Trophoblast cell (in vitro differentiated cells and primary cell): ENCODE results near the gene HMG20B.

ENCODE experiments used
- DNase-seq, 2 donors: peaks; one replicate each; pipeline ENCODE4 v3.0.0-alpha.2; 2016
- H2AFZ ChIP-seq: 2 replicates; pipeline ENCODE4 v1.6.1; 2013; ENCODE audit warnings: low read length, moderate library complexity, mild to moderate bottlenecking; ENCODE audit not compliant: insufficient read depth, poor library complexity
- H2AK5ac ChIP-seq: 2 replicates; pipeline ENCODE4 v1.6.1; 2013; ENCODE audit warnings: mild to moderate bottlenecking, low read length
- H2BK120ac ChIP-seq: 2 replicates; pipeline ENCODE4 v1.6.1; 2013; ENCODE audit warnings: low read length, mild to moderate bottlenecking, moderate library complexity; ENCODE audit not compliant: insufficient read depth, poor library complexity
- H2BK12ac ChIP-seq: 2 replicates; pipeline ENCODE4 v1.6.1; 2013; ENCODE audit warnings: mild to moderate bottlenecking, low read length, moderate library complexity
- H2BK5ac ChIP-seq: 2 replicates; pipeline ENCODE4 v1.6.1; 2013; ENCODE audit warnings: low read length, low read depth, moderate library complexity, mild to moderate bottlenecking; ENCODE audit not compliant: poor library complexity
- H3K14ac ChIP-seq: 2 replicates; pipeline ENCODE4 v1.6.1; 2013; ENCODE audit warnings: mild to moderate bottlenecking, low read length
- H3K18ac ChIP-seq: 2 replicates; pipeline ENCODE4 v1.6.1; 2013; ENCODE audit warnings: mild to moderate bottlenecking, low read length
- H3K23ac ChIP-seq: 2 replicates; pipeline ENCODE4 v1.6.1; 2013; ENCODE audit warnings: low read length
- H3K27ac ChIP-seq: 2 replicates; pipeline ENCODE4 v1.5.1; 2013; ENCODE audit warnings: low read depth, mild to moderate bottlenecking, inconsistent platforms, low read length, moderate library complexity
- H3K27me3 ChIP-seq: 2 replicates; pipeline ENCODE4 v1.6.1; 2013; ENCODE audit warnings: inconsistent platforms, mild to moderate bottlenecking, low read length, moderate library complexity; ENCODE audit not compliant: insufficient read depth
- H3K36me3 ChIP-seq, 2 experiments: 1 replicate in 1 of 2; 2 replicates in 1 of 2; pipeline ENCODE4 v1.6.1; 2013; ENCODE audit warnings: low read length in 2 of 2, mild to moderate bottlenecking in 2 of 2, moderate library complexity in 1 of 2; ENCODE audit not compliant: insufficient read depth in 2 of 2, control insufficient read depth in 1 of 2
- H3K4ac ChIP-seq: 2 replicates; pipeline ENCODE4 v1.6.1; 2013; ENCODE audit warnings: low read depth, mild to moderate bottlenecking, low read length, moderate library complexity
- H3K4me1 ChIP-seq, 2 experiments: 1 replicate in 1 of 2; 2 replicates in 1 of 2; pipeline ENCODE4 v1.6.1; 2013; ENCODE audit warnings: low read length in 2 of 2, mild to moderate bottlenecking in 2 of 2, moderate library complexity in 1 of 2; ENCODE audit not compliant: insufficient read depth in 2 of 2, control insufficient read depth in 1 of 2
- H3K4me2 ChIP-seq: 2 replicates; pipeline ENCODE4 v1.6.1; 2013; ENCODE audit warnings: inconsistent platforms, mild to moderate bottlenecking, low read length, moderate library complexity
- H3K4me3 ChIP-seq: 2 replicates; pipeline ENCODE4 v1.5.1; 2013; ENCODE audit warnings: mild to moderate bottlenecking, low read depth, low read length, inconsistent platforms
- H3K79me1 ChIP-seq: one replicate; pipeline ENCODE4 v1.6.1; 2013; ENCODE audit warnings: low read length
- H3K79me2 ChIP-seq: 2 replicates; pipeline ENCODE4 v1.6.1; 2013; ENCODE audit warnings: low read length, mild to moderate bottlenecking; ENCODE audit not compliant: control insufficient read depth, insufficient read depth, poor library complexity
- H3K9ac ChIP-seq: 2 replicates; pipeline ENCODE4 v1.6.1; 2013; ENCODE audit warnings: mild to moderate bottlenecking, low read length
- H3K9me3 ChIP-seq: 2 replicates; pipeline ENCODE4 v1.6.1; 2013; ENCODE audit warnings: low read depth, mild to moderate bottlenecking, control low read depth, inconsistent platforms, low read length; ENCODE audit not compliant: insufficient read depth
- H4K12ac ChIP-seq: 2 replicates; pipeline ENCODE4 v1.6.1; 2013; ENCODE audit warnings: low read depth, mild to moderate bottlenecking, low read length, moderate library complexity
- H4K8ac ChIP-seq: 2 replicates; pipeline ENCODE4 v1.6.1; 2013; ENCODE audit warnings: low read depth, mild to moderate bottlenecking, low read length, moderate library complexity
- H4K91ac ChIP-seq: one replicate; pipeline ENCODE4 v1.6.1; 2013; ENCODE audit warnings: low read depth, mild to moderate bottlenecking, low read length, moderate library complexity
- WGBS: extraction: QIAGEN DNeasy Blood & Tissue Kit; methylation state at CpG from one replicate; pipeline ENCODE4 v1.1.7; 2013; ENCODE audit warnings: missing lambda C conversion rate; ENCODE audit not compliant: insufficient read length, insufficient coverage; ENCODE audit errors: extremely low coverage; 5-methylcytosine and 5-hydroxymethylcytosine counted together

The HMG20B gene

DNA sequence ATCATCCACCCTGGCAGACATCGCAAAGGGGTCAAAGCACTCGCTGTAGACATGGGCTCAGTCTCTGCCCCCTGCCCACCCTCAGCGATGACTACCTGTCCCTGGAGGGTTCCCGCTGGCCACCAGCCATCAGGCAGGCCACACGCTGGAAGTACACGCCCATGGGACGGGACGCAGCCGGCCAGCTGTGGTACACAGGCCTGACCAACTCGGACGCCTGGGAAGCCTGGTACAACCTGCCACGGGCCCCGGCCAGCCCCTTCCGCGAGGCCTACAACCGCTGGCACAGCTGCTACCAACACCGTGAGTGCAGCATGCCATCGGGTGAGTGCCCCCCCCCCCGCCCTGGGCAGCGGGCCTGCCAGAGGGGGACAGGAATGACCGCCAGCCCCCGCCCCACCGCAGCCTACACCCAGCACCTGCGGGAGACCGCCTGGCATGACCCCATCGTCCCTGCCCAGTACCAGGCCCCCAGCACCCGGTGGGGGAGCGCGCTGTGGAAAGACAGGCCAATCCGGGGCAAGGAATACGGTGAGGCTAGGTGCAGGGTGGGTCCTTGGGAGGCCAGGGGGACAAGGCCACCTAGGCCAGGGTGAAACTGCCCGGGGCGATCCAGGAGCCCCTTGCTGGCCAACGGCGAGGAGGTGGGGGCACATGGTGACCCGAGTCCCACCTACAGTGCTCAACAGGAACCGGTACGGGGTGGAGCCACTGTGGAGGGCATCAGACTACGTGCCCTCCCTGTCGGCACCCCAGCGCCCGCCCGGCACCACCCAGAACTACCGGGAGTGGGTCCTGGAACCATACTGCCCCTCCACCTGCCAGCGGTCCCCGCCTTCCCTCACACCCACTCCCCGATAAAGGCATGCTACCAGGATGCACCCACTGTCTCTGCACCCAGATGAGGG is 29.3 kb upstream of the HMG20B start:
- Histone ChIP-seq H2AK5ac (no peak overlapping the region), H3K9ac (no peak overlapping the region), H3K79me2 (no peaks in the 10 kb centered on the region), H2BK12ac (no peak overlapping the region), H3K27ac (no peak overlapping the region), H3K4me2 (no peak overlapping the region), H3K9me3 (peaks cover 4% of the 10 kb centered on the region), H3K18ac (no peak overlapping the region), H4K91ac (no peak overlapping the region), H3K27me3 (no peaks in the 10 kb centered on the region), H3K36me3 (peaks cover 62 to 65% of the 10 kb centered on the region in 2 experiments), H4K8ac (no peak overlapping the region), H3K23ac (no peak overlapping the region), H3K4me1 (peaks cover 2 to 5% of the 10 kb centered on the region in 2 experiments), H2AFZ (no peak overlapping the region), H3K4me3 (no peak overlapping the region), H3K79me1 (no peaks in the 10 kb centered on the region), H3K14ac (no peak overlapping the region), H4K12ac (no peak overlapping the region), H3K4ac (no peak overlapping the region), H2BK120ac (no peak overlapping the region), H2BK5ac (no peak overlapping the region)
- WGBS: no CpG with 5 or more reads among the region's 47 CpGs
- DNase-seq: no peak

DNA sequence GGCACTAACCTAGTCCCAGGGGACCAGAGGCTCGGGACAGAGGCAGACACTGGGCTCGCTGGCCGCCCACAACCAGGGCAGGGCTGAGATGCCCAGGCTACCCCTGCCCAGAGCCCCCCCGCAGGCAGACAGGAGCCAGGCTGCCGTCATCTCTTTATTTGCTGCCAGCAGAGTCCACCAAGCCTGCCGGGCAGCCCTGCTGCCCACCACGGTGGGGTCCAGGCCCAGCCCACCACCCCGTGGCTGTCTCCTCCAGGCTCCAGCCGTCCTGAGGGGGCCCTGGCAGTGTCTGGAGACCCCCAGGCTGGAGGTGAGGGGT is 28.7 kb upstream of the HMG20B start:
- Histone ChIP-seq H3K79me2 (no peaks in the 10 kb centered on the region), H2BK5ac (no peak overlapping the region), H3K14ac (no peak overlapping the region), H4K8ac (no peak overlapping the region), H3K4me2 (no peak overlapping the region), H3K27me3 (no peaks in the 10 kb centered on the region), H3K36me3 (peaks cover 66% of the 10 kb centered on the region in 2 experiments), H3K4me3 (no peak overlapping the region), H3K27ac (no peak overlapping the region), H3K18ac (no peak overlapping the region), H3K4me1 (peaks cover 0 to under 1% of the 10 kb centered on the region in 2 experiments), H3K9me3 (peaks cover 4% of the 10 kb centered on the region), H3K23ac (no peak overlapping the region), H2AFZ (no peak overlapping the region), H2BK120ac (no peak overlapping the region), H2BK12ac (no peak overlapping the region), H4K12ac (no peak overlapping the region), H2AK5ac (no peak overlapping the region), H4K91ac (no peak overlapping the region), H3K79me1 (no peaks in the 10 kb centered on the region), H3K4ac (no peak overlapping the region), H3K9ac (no peak overlapping the region)
- no peak for DNase-seq
- no CpG with 5 or more reads among the region's 9 CpGs for WGBS

DNA sequence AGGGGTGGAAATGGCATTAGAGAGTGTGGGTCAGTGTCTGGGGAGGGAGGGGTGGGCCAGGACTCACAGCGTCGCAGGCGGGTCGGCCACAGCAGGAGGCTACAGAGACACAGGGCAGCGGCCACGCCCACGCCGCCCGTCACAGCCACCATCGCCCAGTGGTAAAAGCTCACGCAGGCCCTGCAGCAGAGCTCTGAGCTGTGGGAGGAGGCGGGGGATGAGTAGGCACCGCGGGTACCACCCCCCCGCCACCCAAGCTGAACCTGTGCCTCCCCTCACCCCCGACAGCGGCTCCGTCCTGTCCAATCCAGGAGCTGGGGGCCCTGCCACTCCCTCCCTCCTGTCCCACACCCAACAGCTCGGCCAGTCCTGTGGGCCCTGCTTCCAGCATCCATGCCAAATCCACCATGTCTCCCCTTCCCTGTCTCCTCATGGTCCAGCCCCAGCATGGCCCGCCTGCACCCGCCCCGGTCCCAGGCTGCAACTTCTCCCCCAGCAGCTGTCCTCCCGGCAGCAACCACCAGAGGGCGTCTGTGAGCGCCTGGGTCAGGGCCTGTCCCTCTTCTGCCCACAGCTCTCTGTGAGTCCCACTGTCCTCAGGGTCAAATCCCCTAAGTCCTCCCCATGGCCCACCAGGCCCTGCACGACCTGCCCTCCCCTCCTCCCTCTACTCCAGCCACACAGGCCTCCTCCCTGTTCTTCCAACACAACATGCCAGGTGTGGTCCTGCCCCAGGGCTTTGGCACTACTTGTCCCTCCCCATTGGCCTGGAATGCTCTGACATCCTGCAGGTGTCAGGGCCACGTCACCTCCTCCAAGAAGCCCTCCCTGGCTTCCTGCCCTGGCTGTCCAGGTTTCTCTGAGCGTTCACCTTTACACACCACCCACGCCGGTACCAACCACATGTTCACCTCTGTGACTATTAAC is 27.7 kb upstream of the HMG20B start:
- Histone ChIP-seq H4K91ac (no peak overlapping the region), H3K27ac (no peak overlapping the region), H3K9me3 (peaks cover 4% of the 10 kb centered on the region), H3K23ac (no peak overlapping the region), H3K9ac (no peak overlapping the region), H3K36me3 (peaks cover 71% of the 10 kb centered on the region in 2 experiments), H3K4me2 (no peak overlapping the region), H4K8ac (no peak overlapping the region), H4K12ac (peak overlapping the region; percentile 28), H2BK5ac (no peak overlapping the region), H3K79me1 (no peaks in the 10 kb centered on the region), H2AFZ (no peak overlapping the region), H3K14ac (no peak overlapping the region), H3K4ac (no peak overlapping the region), H3K27me3 (no peaks in the 10 kb centered on the region), H3K4me3 (no peak overlapping the region), H2BK12ac (no peak overlapping the region), H2AK5ac (no peak overlapping the region), H3K79me2 (no peaks in the 10 kb centered on the region), H3K4me1 (no peaks in the 10 kb centered on the region), H3K18ac (no peak overlapping the region), H2BK120ac (no peak overlapping the region)
- peak; percentile 75 to 89 for DNase-seq
- WGBS: no CpG with 5 or more reads among the region's 30 CpGs

DNA sequence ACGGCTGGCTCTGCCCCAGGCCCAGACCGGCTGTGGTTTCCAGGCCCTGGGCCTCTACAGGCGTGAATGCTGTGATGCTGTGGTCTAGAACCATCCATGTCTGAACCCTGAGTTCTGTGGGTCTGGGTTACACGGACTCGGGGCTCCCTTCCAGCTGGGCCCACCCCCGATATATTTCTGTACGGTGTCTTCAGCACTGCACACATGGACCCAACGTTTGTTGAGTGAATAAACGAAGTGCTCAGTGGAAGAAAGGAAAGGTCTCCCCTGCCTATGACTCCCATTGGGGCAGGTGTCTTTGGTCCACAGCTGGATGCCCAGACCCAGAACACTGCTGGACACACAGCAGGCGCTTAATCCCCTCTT is 27.1 kb upstream of the HMG20B start:
- Histone ChIP-seq H3K4me1 (no peaks in the 10 kb centered on the region), H3K23ac (no peak overlapping the region), H3K4me2 (no peak overlapping the region), H3K4ac (no peak overlapping the region), H3K79me2 (no peaks in the 10 kb centered on the region), H3K36me3 (peaks cover 74 to 75% of the 10 kb centered on the region in 2 experiments), H3K4me3 (no peak overlapping the region), H2AFZ (no peak overlapping the region), H2AK5ac (no peak overlapping the region), H4K91ac (no peak overlapping the region), H4K12ac (peak overlapping the region; percentile 28), H3K27me3 (no peaks in the 10 kb centered on the region), H2BK5ac (no peak overlapping the region), H3K79me1 (no peaks in the 10 kb centered on the region), H3K18ac (no peak overlapping the region), H3K9me3 (peaks cover 4% of the 10 kb centered on the region), H2BK12ac (no peak overlapping the region), H3K14ac (no peak overlapping the region), H3K9ac (no peak overlapping the region), H2BK120ac (no peak overlapping the region), H3K27ac (no peak overlapping the region), H4K8ac (no peak overlapping the region)
- no peak for DNase-seq
- WGBS: no CpG with 5 or more reads among the region's 10 CpGs
